Raji (cell line): Measurements from ENCODE around the gene NCCRP1.

Experiments used
- POLR2A ChIP-seq: IDR thresholded peaks from 2 replicates; pipeline ENCODE4 v1.6.1; 2011; ENCODE audit warnings: low read depth, low read length, control low read depth; ENCODE audit not compliant: insufficient read depth

NCCRP1 gene

DNA sequence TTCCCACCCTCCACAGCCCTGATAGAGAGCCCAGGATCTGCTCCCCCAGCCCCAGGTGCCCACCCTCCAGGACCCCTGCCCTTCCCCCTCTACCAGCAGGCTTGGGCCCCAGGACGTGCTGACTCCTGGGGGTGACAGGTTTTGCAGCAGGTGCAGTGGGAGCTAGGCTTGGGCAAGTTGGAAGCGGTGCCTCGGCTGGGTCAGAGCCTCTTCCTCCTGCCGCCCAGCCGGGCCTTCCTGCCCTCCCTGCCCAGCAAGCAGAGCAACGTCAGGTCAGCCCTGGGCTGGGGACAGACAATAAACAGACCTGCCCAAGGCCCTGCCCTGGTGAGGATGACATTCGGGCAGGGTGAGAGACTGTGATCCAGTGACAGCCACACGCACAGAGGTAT, 9.2 kb upstream of the NCCRP1 start:
- TF ChIP-seq POLR2A = no peak

DNA sequence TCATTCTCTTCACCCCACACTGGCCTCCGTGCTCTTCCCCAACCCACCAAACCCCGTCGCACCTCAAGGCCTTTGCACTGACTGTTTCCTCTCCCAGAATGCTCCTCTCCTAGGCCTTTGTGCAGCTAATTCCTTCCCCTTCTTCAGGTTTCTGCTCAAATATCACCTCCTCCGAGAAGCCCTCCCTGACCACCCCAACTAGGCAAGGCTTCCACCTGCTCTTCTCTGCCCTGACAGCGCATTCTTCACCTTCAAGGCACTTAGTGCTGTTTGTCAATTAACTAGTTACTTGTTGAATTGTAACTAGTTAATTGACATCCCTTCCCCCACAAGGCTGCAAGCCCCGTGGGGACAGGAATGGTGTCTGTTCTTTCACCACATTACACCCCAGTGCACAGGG, 7.8 kb upstream of the NCCRP1 start:
- no peak for TF ChIP-seq POLR2A

GRCh38 chr19:39190768-39191167, 6.0 kb upstream of the NCCRP1 start:
- no peak for TF ChIP-seq POLR2A

DNA sequence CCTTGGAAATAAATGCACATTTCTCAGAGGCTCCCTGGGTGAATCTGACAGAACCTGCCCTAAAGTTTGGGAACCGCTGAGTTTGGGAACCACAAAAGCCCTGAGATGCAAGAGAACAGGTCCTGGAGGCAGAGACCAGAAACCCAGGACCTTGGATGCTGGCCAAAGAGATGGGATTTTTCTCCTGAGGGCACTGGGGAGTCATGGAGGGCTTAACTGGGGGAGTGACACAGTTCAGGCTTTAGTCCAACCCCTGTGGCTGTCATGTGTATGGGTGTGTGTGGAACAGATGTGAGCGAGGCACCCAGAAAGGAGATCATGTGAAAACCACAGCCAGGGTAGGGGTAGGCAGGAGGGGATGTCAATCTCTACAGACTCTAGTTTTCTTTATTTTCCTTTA, 3.9 kb upstream of the NCCRP1 start:
- no peak for TF ChIP-seq POLR2A

DNA sequence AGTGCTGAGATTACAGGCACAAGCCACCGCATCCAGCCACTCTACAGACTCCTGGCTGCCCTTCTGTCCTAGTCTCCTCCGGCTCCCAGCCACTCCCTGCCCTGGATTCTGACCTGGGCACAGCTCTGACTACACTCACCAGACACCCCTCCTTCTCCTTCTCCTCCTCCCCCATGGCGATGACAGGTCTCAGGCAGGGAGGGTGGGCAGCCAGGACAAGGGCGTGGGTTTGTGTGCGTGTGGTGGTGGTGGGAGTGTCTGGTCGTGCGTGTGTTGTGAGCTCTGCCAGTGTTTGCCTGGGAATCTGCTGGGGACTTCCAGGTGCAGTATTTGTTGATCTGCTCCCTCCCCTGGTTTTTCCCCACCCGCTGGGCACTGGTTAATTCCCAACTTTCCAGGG, 3.0 kb upstream of the NCCRP1 start:
- TF ChIP-seq POLR2A = no peak

DNA sequence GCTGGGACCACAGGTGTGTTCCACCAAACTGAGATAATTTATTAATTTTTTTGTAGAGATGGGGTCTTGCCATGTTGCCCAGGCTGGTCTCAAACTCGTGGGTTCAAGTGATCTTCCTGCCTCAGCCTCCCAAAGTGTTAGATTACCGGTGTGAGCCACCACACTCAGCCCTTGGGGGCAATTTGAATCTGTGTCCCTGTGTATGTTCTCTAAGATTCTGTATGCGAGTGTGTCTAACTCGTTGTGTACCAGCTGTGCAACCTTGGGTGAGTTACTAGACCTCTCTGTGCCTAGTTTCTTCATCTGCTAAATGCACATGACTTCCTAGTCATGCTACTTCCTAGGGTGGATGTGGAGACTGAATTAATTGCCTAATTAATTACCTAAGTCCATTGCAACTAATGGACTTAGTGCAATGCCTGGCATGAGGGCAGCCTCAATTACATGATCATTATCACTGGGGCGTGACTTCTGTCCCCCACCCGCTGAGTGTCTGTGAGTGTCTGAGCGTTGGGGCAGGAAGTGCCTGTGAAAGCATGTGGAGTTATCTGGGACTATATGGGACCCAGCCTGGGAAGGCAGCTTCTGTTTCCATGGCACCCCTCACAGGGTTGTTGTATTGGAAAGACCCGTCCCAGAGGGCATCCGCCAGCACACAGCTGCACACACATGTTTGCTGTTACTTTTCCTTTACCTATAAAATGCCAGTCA, 1.8 kb upstream of the NCCRP1 start:
- TF ChIP-seq POLR2A = no peak

DNA sequence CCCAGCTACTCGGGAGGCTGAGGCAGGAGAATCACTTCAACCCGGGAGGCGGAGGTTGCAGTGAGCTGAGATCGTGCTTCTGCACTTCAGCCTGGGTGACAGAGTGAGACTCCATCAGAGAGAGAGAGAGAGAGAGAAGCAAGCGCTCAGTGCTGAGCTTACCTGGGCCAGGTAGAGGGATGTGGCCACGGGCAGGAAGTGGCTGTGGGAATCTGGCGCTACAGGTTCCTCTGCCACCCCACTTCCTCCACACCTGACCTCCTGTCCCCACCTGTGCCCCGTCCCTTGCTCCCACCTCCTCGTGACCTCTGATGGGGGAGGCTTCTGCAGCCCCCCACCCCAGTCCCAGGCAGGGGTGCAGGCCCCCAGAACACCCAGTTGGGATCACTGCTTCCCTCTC, 1.0 kb upstream of the NCCRP1 start:
- no peak for TF ChIP-seq POLR2A

DNA sequence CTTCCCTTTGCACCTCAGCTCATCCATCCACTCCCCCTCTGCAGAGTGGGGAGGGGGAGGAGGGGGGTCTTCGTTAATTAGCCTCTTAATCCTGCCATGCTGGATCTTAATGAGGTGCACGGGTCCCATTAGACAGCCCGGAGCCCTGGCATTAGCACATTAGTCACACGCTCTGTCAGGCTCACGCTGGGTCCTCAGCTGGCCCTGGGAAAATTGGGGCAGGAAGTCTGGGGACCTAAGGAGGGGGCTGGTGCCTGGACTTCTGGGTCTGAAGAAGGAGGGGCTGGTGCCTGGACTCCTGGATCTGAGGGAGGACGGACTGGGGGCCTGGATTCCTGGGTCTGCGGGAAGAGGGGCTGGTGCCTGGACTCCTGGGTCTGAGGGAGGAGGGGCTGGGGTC, 444 bp upstream of the NCCRP1 start:
- TF ChIP-seq POLR2A = no peak

DNA sequence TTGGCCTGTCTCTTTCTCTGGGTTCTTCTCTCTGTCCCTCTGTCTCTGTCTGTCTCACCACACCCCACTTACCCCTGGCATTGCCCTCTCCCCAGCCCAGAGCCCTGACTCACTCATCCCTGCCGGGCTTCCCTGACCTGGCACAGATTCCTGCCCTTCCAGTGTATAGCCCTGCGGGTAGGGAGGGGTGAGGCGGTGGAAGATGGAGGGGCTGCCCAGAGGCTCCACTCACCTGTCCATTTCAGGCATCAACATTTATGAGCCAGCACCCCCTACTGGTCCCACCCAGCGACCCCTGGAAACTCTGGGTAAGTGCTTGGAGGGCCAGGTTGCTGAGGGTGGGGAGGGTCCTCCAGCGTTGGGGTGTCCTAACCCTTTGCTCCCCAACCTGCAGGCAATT, 1.0 kb downstream of the NCCRP1 start:
- no peak for TF ChIP-seq POLR2A

GRCh38 chr19:39199025-39199424, 2.3 kb downstream of the NCCRP1 start:
- no peak for TF ChIP-seq POLR2A

DNA sequence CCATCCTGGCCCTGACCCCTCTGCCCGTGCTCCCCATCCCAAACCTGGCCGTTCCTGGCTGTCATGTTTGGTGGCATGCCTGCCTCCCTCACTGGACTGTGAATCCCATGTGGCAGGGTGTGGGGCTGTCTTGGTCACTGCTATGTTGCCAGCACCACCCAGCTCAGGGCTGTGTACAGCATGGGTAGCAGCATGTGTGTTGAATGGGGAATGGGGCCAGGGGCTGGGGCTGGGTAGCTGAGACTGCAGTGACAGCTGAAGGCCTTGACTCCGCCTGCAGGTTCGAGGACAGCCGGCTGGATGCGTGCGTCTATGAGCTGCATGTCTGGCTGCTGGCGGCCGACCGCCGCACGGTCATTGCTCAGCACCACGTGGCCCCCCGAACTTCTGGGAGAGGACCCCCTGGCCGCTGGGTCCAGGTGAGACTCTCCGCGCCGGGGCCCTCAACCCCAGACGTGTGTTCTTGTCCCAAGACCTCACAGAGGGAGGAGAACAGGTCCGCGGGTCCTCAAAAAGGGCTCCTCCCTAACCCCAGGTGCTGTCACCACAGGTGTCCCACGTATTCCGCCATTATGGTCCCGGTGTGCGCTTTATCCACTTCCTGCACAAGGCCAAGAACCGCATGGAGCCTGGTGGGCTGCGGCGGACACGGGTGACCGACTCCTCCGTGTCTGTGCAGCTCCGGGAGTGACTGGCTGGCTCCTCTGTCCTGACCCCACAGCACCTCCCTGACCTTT, 3.5 kb downstream of the NCCRP1 start:
- TF ChIP-seq POLR2A = no peak

DNA sequence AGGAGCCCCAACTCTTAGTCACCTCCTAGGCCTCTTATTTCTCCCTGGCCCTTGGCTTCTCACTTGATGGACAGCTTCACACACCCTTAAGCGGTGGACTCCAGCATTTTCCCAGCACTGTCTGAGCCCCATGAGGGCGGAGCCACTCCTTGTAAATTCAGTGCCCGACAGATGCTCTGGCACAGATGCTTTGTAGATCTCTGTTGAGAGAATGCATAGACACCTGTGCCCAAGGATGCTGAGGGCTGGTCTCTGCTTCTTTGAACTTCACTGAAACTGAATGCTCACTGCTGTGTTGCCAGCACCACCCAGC, 4.0 kb downstream of the NCCRP1 start:
- no peak for TF ChIP-seq POLR2A

- TF ChIP-seq POLR2A = no peak
Observed at GRCh38 chr19:39202998-39203355, 6.2 kb downstream of the NCCRP1 start.

GRCh38 chr19:39203372-39204341, 6.9 kb downstream of the NCCRP1 start, which contains the start of gene SYCN:
Gene SYCN (minus strand): TSS chr19:39204263. CDS start chr19:39204254, 9 bp downstream.
- TF ChIP-seq POLR2A = no peak

DNA sequence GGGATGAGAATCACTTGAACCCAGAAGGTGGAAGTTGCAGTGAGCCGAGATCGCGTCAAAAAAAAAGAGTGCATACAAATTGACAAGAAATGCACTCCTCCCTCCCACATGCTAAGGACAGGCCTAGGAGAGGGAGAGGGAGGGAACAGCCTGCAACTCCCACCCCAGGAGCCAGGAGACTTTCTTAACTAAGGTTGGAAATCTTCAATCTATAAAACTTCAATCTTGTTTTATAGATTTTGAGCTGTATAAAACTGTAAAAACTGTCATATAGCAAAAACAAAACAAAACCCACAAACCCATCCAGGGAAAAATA, 8.6 kb downstream of the NCCRP1 start:
- no peak for TF ChIP-seq POLR2A

- TF ChIP-seq POLR2A = no peak
Observed at GRCh38 chr19:39206122-39206521, 9.4 kb downstream of the NCCRP1 start.
